GM12878 (cell line): ENCODE measurements around the gene NECTIN1. TPM values are rescaled to one million over a fixed set of nuclear protein-coding genes. Genes with fewer than 3 reads are reported as not detected.

Experiments
- BHLHE40 ChIP-seq, 2 experiments: fragments of 450-650 bp in 1 of 2; IDR thresholded peaks; 2 replicates each; pipeline ENCODE4 v1.6.1; 2011 to 2017; ENCODE audit warnings: low read depth in 2 of 2, borderline replicate concordance in 1 of 2, improper control_type of control experiment in 1 of 2, low read length in 1 of 2, mild to moderate bottlenecking in 1 of 2
- CBX5 ChIP-seq: sonication (generic); IDR thresholded peaks from 2 replicates; pipeline ENCODE4 v1.6.1; 2016; ENCODE audit warnings: low read depth, moderate library complexity, mild to moderate bottlenecking, inconsistent platforms
- CREB1 ChIP-seq: IDR thresholded peaks from 2 replicates; pipeline ENCODE4 v1.6.1; 2012; ENCODE audit warnings: low read depth, mild to moderate bottlenecking, inconsistent platforms
- CREM ChIP-seq: IDR thresholded peaks from 2 replicates; pipeline ENCODE4 v1.6.1; 2014; ENCODE audit warnings: antibody characterized with exemption, low read depth
- DPF2 ChIP-seq: fragments of 450-650 bp; IDR thresholded peaks from 2 replicates; pipeline ENCODE4 v1.6.1; 2017; ENCODE audit warnings: mild to moderate bottlenecking
- GATAD2B ChIP-seq: fragments of 450-650 bp; conservative IDR thresholded peaks from 2 replicates; pipeline ENCODE4 v1.6.1; 2017; ENCODE audit warnings: low read depth, mild to moderate bottlenecking, moderate library complexity
- HCFC1 ChIP-seq: fragments of 150-350 bp; IDR thresholded peaks from 2 replicates; pipeline ENCODE4 v1.6.1; 2014; ENCODE audit warnings: low read length
- IKZF1 ChIP-seq: fragments of 450-650 bp; conservative IDR thresholded peaks from 2 replicates; pipeline ENCODE4 v1.6.1; 2017; ENCODE audit warnings: antibody characterized with exemption, mild to moderate bottlenecking
- IRF4 ChIP-seq: IDR thresholded peaks from 2 replicates; pipeline ENCODE4 v1.6.1; 2011; ENCODE audit warnings: low read depth, low read length
- JUND ChIP-seq: IDR thresholded peaks from 2 replicates; pipeline ENCODE4 v1.6.1; 2012; ENCODE audit warnings: low read depth, mild to moderate bottlenecking, low read length, improper control_type of control experiment, moderate library complexity
- LARP7 ChIP-seq: fragments of 450-650 bp; IDR thresholded peaks from 2 replicates; pipeline ENCODE4 v1.6.1; 2017; ENCODE audit warnings: mild to moderate bottlenecking
- MEF2B ChIP-seq: fragments of 450-650 bp; IDR thresholded peaks from 2 replicates; pipeline ENCODE4 v1.6.1; 2018; ENCODE audit warnings: mild to moderate bottlenecking, moderate library complexity; ENCODE audit not compliant: partially characterized antibody, poor library complexity, severe bottlenecking
- NR2C2 ChIP-seq: IDR thresholded peaks from 2 replicates; pipeline ENCODE4 v1.6.1; 2011; ENCODE audit warnings: borderline replicate concordance, low read depth; ENCODE audit not compliant: control insufficient read depth, insufficient read length
- NR2F1 ChIP-seq: fragments of 450-650 bp; conservative IDR thresholded peaks from 2 replicates; pipeline ENCODE4 v1.6.1; 2017; ENCODE audit warnings: mild to moderate bottlenecking
- POLR2A ChIP-seq: IDR thresholded peaks from 2 replicates; pipeline ENCODE4 v1.6.1; 2011; ENCODE audit warnings: low read depth, mild to moderate bottlenecking, low read length
- RAD21 ChIP-seq: IDR thresholded peaks from 2 replicates; pipeline ENCODE4 v1.6.1; 2011; ENCODE audit warnings: mild to moderate bottlenecking, low read depth, low read length, moderate library complexity; ENCODE audit not compliant: insufficient read depth
- SMARCA5 ChIP-seq: fragments of 450-650 bp; IDR thresholded peaks from 2 replicates; pipeline ENCODE4 v1.6.1; 2017; ENCODE audit warnings: mild to moderate bottlenecking
- TAF1 ChIP-seq: IDR thresholded peaks from 2 replicates; pipeline ENCODE4 v1.6.1; 2011; ENCODE audit warnings: mild to moderate bottlenecking, low read depth, low read length, borderline replicate concordance
- TCF7 ChIP-seq: IDR thresholded peaks from 2 replicates; pipeline ENCODE4 v1.6.1; 2014; ENCODE audit warnings: antibody characterized with exemption, borderline replicate concordance
- polyA plus RNA-seq, 11 experiments: library from polyadenylated mRNA; depleted of rRNA in 4 of 11; unstranded in 6 of 11; stranded (reverse) in 5 of 11; fragments of >200 nt; fragmentation: Nextera tagmentation in 4 of 11; fragmentation: Illumina TruSeq in 1 of 11; extraction: Ambion mirVana in 4 of 11; extraction: Trizol in 1 of 11; gene quantifications; 1 replicate in 1 of 11; 2 replicates in 10 of 11; pipeline versions ENCODE4 v1.2.1 to v1.2.3, GENCODE V29; 2011 to 2016; ENCODE audit warnings: inconsistent platforms in 2 of 11, missing spikeins in 2 of 11, low read depth in 1 of 11
- total RNA-seq, 4 experiments: library from RNA; depleted of rRNA in 3 of 4; stranded (reverse); fragments of >200 nt in 3 of 4; fragmentation: Illumina TruSeq in 1 of 4; extraction: Trizol in 1 of 4; gene quantifications; 2 replicates each; pipeline versions ENCODE4 v1.2.1 to v1.2.3, GENCODE V29; 2013 to 2021
- TF ChIP-seq, protein P1 (sequence below): fragments of 450-650 bp; conservative IDR thresholded peaks from 2 replicates; pipeline ENCODE4 v1.6.1; 2017; ENCODE audit warnings: mild to moderate bottlenecking, moderate library complexity
- TF ChIP-seq, protein P2 (sequence below): IDR thresholded peaks from 2 replicates; pipeline ENCODE4 v1.6.1; 2012; ENCODE audit warnings: low read depth, low read length, improper control_type of control experiment
- TF ChIP-seq, protein P3 (sequence below): fragments of 450-650 bp; IDR thresholded peaks from 2 replicates; pipeline ENCODE4 v1.6.1; 2017; ENCODE audit warnings: mild to moderate bottlenecking, moderate library complexity
- TF ChIP-seq, protein P4 (sequence below): fragments of 450-650 bp; IDR thresholded peaks from 2 replicates; pipeline ENCODE4 v1.6.1; 2014; ENCODE audit warnings: mild to moderate bottlenecking

NECTIN1 gene
- total and polyA plus RNA-seq, 10 of the 15 experiments (the other 5 are each of a cell fraction or from before 2014, with no cell fraction given): 0.97 to 9.2 (median 2.3) TPM

DNA sequence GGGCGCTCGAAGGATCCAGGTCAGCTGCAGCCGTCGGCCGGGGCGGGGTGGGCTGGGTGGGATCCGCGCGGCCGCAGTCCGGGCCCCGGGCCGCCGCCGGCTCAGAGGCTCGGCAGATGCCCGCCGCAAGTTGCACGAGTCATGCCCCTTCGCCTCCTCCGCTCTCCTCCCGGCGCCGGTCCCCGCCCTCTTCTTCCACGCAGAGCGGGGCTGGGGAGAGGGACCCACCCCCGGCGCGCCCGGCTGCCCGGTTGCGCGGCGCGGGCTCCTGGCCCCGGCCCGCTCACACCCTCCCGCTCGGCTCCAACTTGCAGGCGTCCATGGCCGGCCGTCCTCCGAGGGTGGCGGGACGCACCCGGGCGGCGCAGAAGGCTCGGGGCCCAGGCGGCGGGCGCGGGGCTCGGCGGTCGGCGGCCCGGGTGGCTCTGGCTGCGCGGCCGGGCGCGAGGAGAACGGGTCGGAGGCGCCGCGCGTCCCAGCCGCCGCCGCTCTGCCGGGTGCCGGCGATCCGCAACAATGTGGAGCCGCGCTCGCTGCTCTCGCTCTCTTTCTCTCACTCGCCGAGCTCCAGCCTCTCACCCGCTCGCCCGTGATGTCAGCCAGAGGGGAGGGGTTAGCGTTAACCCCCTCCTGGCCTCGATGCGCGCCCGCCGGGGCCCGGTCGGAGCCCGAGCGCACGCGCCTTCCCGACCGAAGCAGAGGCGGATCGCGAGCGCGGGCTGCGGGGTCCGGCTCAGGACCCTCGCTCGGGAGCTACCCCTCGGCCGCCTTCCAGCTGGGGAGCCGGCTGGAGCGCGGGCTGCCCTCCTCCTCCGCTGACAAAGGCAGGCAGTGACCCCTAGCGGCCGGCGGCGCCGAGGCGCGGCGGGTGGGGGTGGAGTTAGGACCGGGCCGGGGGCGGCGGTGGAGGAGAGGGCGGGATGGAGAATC is at the start of gene NECTIN1 (continued):
- TF ChIP-seq, protein P1, sequence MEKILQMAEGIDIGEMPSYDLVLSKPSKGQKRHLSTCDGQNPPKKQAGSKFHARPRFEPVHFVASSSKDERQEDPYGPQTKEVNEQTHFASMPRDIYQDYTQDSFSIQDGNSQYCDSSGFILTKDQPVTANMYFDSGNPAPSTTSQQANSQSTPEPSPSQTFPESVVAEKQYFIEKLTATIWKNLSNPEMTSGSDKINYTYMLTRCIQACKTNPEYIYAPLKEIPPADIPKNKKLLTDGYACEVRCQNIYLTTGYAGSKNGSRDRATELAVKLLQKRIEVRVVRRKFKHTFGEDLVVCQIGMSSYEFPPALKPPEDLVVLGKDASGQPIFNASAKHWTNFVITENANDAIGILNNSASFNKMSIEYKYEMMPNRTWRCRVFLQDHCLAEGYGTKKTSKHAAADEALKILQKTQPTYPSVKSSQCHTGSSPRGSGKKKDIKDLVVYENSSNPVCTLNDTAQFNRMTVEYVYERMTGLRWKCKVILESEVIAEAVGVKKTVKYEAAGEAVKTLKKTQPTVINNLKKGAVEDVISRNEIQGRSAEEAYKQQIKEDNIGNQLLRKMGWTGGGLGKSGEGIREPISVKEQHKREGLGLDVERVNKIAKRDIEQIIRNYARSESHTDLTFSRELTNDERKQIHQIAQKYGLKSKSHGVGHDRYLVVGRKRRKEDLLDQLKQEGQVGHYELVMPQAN: peak; percentile 84
- peak; percentile 88 for TF ChIP-seq LARP7
- peak; percentile 88 for TF ChIP-seq DPF2
- TF ChIP-seq NR2F1: peak; percentile 76
- TF ChIP-seq NR2C2: no peak
- peak; percentile 31 to 76 for TF ChIP-seq BHLHE40 (IDR thresholded peaks at IDR 0.05; ENCODE audit: borderline replicate concordance in 1 of 2, low read depth in 2 of 2, low read length in 1 of 2)
- peak; percentile 83 for TF ChIP-seq RAD21
- peak; percentile 69 for TF ChIP-seq CREB1
- peak; percentile 75; the same call in 1 of the 2 replicates for TF ChIP-seq SMARCA5
- TF ChIP-seq CREM: peak; percentile 51; the same call in 1 of the 2 replicates
- peak; percentile 77 for TF ChIP-seq POLR2A
- TF ChIP-seq MEF2B: peak; percentile 31
- TF ChIP-seq, protein P2, sequence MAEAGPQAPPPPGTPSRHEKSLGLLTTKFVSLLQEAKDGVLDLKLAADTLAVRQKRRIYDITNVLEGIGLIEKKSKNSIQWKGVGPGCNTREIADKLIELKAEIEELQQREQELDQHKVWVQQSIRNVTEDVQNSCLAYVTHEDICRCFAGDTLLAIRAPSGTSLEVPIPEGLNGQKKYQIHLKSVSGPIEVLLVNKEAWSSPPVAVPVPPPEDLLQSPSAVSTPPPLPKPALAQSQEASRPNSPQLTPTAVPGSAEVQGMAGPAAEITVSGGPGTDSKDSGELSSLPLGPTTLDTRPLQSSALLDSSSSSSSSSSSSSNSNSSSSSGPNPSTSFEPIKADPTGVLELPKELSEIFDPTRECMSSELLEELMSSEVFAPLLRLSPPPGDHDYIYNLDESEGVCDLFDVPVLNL: 0 out of 2 replicates have a peak, but pooled peaks have one; percentile 13
- TF ChIP-seq IKZF1: peak; percentile 79
- TF ChIP-seq, protein P3, sequence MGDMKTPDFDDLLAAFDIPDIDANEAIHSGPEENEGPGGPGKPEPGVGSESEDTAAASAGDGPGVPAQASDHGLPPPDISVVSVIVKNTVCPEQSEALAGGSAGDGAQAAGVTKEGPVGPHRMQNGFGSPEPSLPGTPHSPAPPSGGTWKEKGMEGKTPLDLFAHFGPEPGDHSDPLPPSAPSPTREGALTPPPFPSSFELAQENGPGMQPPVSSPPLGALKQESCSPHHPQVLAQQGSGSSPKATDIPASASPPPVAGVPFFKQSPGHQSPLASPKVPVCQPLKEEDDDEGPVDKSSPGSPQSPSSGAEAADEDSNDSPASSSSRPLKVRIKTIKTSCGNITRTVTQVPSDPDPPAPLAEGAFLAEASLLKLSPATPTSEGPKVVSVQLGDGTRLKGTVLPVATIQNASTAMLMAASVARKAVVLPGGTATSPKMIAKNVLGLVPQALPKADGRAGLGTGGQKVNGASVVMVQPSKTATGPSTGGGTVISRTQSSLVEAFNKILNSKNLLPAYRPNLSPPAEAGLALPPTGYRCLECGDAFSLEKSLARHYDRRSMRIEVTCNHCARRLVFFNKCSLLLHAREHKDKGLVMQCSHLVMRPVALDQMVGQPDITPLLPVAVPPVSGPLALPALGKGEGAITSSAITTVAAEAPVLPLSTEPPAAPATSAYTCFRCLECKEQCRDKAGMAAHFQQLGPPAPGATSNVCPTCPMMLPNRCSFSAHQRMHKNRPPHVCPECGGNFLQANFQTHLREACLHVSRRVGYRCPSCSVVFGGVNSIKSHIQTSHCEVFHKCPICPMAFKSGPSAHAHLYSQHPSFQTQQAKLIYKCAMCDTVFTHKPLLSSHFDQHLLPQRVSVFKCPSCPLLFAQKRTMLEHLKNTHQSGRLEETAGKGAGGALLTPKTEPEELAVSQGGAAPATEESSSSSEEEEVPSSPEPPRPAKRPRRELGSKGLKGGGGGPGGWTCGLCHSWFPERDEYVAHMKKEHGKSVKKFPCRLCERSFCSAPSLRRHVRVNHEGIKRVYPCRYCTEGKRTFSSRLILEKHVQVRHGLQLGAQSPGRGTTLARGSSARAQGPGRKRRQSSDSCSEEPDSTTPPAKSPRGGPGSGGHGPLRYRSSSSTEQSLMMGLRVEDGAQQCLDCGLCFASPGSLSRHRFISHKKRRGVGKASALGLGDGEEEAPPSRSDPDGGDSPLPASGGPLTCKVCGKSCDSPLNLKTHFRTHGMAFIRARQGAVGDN: peak; percentile 31; the same call in 1 of the 2 replicates
- TF ChIP-seq HCFC1: no peak
- TF ChIP-seq TAF1: peak; percentile 72
- no peak for TF ChIP-seq IRF4
- TF ChIP-seq GATAD2B: peak; percentile 82
- TF ChIP-seq, protein P4, sequence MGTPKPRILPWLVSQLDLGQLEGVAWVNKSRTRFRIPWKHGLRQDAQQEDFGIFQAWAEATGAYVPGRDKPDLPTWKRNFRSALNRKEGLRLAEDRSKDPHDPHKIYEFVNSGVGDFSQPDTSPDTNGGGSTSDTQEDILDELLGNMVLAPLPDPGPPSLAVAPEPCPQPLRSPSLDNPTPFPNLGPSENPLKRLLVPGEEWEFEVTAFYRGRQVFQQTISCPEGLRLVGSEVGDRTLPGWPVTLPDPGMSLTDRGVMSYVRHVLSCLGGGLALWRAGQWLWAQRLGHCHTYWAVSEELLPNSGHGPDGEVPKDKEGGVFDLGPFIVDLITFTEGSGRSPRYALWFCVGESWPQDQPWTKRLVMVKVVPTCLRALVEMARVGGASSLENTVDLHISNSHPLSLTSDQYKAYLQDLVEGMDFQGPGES: no peak
- TF ChIP-seq JUND: 0 out of 2 replicates have a peak, but pooled peaks have one; percentile 4
- no peak for TF ChIP-seq TCF7
- no peak for TF ChIP-seq CBX5
